B cell (primary cell): Measurements from ENCODE around the gene FKBP2. TPM values are rescaled to one million over a fixed set of nuclear protein-coding genes. Genes with fewer than 3 reads are reported as not detected.

Experiments used
- ATAC-seq: fragments of 200-7000 bp; cut with Tn5 transposase; one replicate; pipeline ENCODE4 v1.10.0; 2021; ENCODE audit warnings: low read depth, mild to moderate bottlenecking, moderate number of reproducible peaks, moderate library complexity
- CTCF ChIA-PET: fragments of 350-600 bp; sonication (Branson Sonifier 250); formaldehyde crosslinking; loops from one replicate; lab custom pipeline; 2021; ENCODE audit warnings: antibody characterized with exemption, inconsistent platforms; lab: Charles Lee
- POLR2A ChIA-PET: fragments of 350-600 bp; sonication (Branson Sonifier 250); formaldehyde crosslinking; loops from one replicate; lab custom pipeline; 2021; ENCODE audit warnings: antibody characterized with exemption; lab: Charles Lee
- DNase-seq: peaks from one replicate; pipeline ENCODE4 v3.0.0; 2013
- H2AFZ ChIP-seq: 2 replicates; pipeline ENCODE4 v1.6.1; 2012; ENCODE audit warnings: mild to moderate bottlenecking, low read depth, low read length; ENCODE audit not compliant: insufficient read depth, poor library complexity, severe bottlenecking
- H3K27ac ChIP-seq, 2 donors: 1 replicate in 1 of 2; 2 replicates in 1 of 2; pipeline ENCODE4 v1.5.1; 2012 to 2013; ENCODE audit warnings: low read length in 2 of 2, mild to moderate bottlenecking in 2 of 2, moderate library complexity in 1 of 2
- H3K27me3 ChIP-seq, 4 experiments: fragments of 200-600 bp in 1 of 4; sonication (generic) in 1 of 4; replicated peaks in 1 of 4; 1 replicate in 2 of 4; 2 replicates in 2 of 4; pipeline versions ENCODE4 v1.6.1 to v1.7.0; 2013 to 2016; ENCODE audit warnings: low read length in 3 of 4, mild to moderate bottlenecking in 2 of 4, mixed read lengths in 1 of 4, moderate library complexity in 1 of 4; ENCODE audit not compliant: insufficient read depth in 4 of 4, control insufficient read depth in 3 of 4; ENCODE audit errors: control extremely low read depth in 1 of 4
- H3K36me3 ChIP-seq, 2 experiments: replicated peaks in 1 of 2; 1 replicate in 1 of 2; 2 replicates in 1 of 2; pipeline versions ENCODE4 v1.6.1 to v1.7.1; 2013; ENCODE audit warnings: low read length in 1 of 2; ENCODE audit not compliant: insufficient read depth in 2 of 2, control insufficient read depth in 1 of 2; ENCODE audit errors: control extremely low read depth in 1 of 2, extremely low read depth in 1 of 2
- H3K4me1 ChIP-seq, 2 donors: fragments of 200-600 bp in 1 of 2; sonication (generic) in 1 of 2; 1 replicate in 1 of 2; 2 replicates in 1 of 2; pipeline versions ENCODE4 v1.5.1 to v1.6.1; 2013 to 2017; ENCODE audit warnings: low read length in 2 of 2; ENCODE audit not compliant: control insufficient read depth in 2 of 2, insufficient read depth in 2 of 2
- H3K4me2 ChIP-seq: replicated peaks from 2 replicates; pipeline ENCODE3; 2012; ENCODE audit warnings: mild to moderate bottlenecking, low read depth, low read length; ENCODE audit not compliant: poor library complexity, severe bottlenecking
- H3K4me3 ChIP-seq, 5 experiments: fragments of 200-600 bp in 1 of 5; sonication (generic) in 1 of 5; 1 replicate in 3 of 5; 2 replicates in 2 of 5; pipeline versions ENCODE4 v1.5.1 to v1.7.0; 2011 to 2016; ENCODE audit warnings: low read length in 4 of 5, mild to moderate bottlenecking in 4 of 5, low read depth in 2 of 5, control low read depth in 1 of 5, moderate library complexity in 1 of 5; ENCODE audit not compliant: insufficient read depth in 1 of 5; ENCODE audit errors: control extremely low read depth in 1 of 5, extremely low read depth in 1 of 5
- H3K79me2 ChIP-seq: fragments of 200-600 bp; sonication (generic); one replicate; pipeline ENCODE4 v1.6.0; 2016; ENCODE audit warnings: low read length; ENCODE audit not compliant: control insufficient read depth, insufficient read depth
- H3K9ac ChIP-seq: fragments of 200-600 bp; sonication (generic); 2 replicates; pipeline ENCODE4 v1.6.1; 2017; ENCODE audit warnings: mild to moderate bottlenecking, low read length, moderate library complexity
- H3K9me3 ChIP-seq, 3 donors: one replicate each; pipeline versions ENCODE4 v1.6.1 to v1.7.1; 2013; ENCODE audit warnings: low read length in 2 of 3; ENCODE audit not compliant: control insufficient read depth in 2 of 3, insufficient read depth in 1 of 3; ENCODE audit errors: control extremely low read depth in 1 of 3
- H4K20me1 ChIP-seq: 2 replicates; pipeline ENCODE4 v1.6.0; 2012; ENCODE audit warnings: mild to moderate bottlenecking, low read length; ENCODE audit not compliant: insufficient read depth, control insufficient read depth, poor library complexity, severe bottlenecking
- H3K27ac Mint-ChIP-seq: one replicate; pipeline ENCODE4 v1.8.0; 2021; ENCODE audit warnings: mixed read lengths
- H3K27me3 Mint-ChIP-seq: one replicate; pipeline ENCODE4 v1.8.0; 2021; ENCODE audit warnings: mixed read lengths
- H3K4me1 Mint-ChIP-seq: one replicate; pipeline ENCODE4 v1.8.0; 2021; ENCODE audit warnings: mixed read lengths
- H3K4me3 Mint-ChIP-seq: one replicate; pipeline ENCODE4 v1.8.0; 2021; ENCODE audit warnings: mixed read lengths
- H3K9me3 Mint-ChIP-seq: one replicate; pipeline ENCODE4 v1.8.0; 2022; ENCODE audit warnings: mixed read lengths; ENCODE audit not compliant: insufficient read depth
- EZH2 ChIP-seq: IDR thresholded peaks from 2 replicates; pipeline ENCODE4 v1.6.1; 2012; ENCODE audit warnings: borderline replicate concordance, low read depth, mild to moderate bottlenecking, moderate library complexity, low read length; ENCODE audit not compliant: insufficient read depth, poor library complexity, severe bottlenecking
- WGBS: methylation state at CpG from one replicate; pipeline ENCODE4 v1.1.5; 2013; ENCODE audit warnings: missing lambda C conversion rate; ENCODE audit not compliant: insufficient coverage; 5-methylcytosine and 5-hydroxymethylcytosine counted together
- intact Hi-C: fragments of 100-400 bp; cut with micrococcal nuclease; formaldehyde crosslinking; loops from one replicate; pipeline ENCODE4 v1.10.0; 2022
- polyA plus RNA-seq: library from polyadenylated mRNA; depleted of rRNA; stranded (reverse); fragments of >200 nt; gene quantifications from 2 replicates; pipeline ENCODE4 v1.2.3, GENCODE V29; 2012
- total RNA-seq, 2 donors: library from RNA; stranded (reverse); fragments of 120-200 nt in 1 of 2; gene quantifications; 1 replicate in 1 of 2; 2 replicates in 1 of 2; pipeline versions ENCODE4 v1.2.3 to v1.2.4, GENCODE V29; 2013 to 2022
- TF ChIP-seq, protein P1 (sequence below): fragments of 200-600 bp; IDR thresholded peaks from one replicate; pipeline ENCODE4 v1.8.0; 2022; ENCODE audit warnings: antibody characterized with exemption, mild to moderate bottlenecking

The FKBP2 gene
- total and polyA plus RNA-seq, 2 donors (not counting 1 experiment from before 2014, with no cell fraction given): 23.7 to 38.2 TPM

- Histone ChIP-seq H3K36me3 (peaks cover 0 to 30% of the 10 kb centered on the region in 2 experiments), H3K79me2 (peaks cover 25% of the 10 kb centered on the region), H3K4me1 (peaks cover 35 to 69% of the 10 kb centered on the region in 2 donors), H3K4me3 (no peak overlapping the region), H3K27me3 (no peaks in the 10 kb centered on the region), H3K9ac (no peak overlapping the region), H3K4me2 (peak overlapping the region; percentile 38), H4K20me1 (peaks cover 26% of the 10 kb centered on the region), H2AFZ (no peak overlapping the region), H3K9me3 (no peaks in the 10 kb centered on the region), H3K27ac (peak overlapping the region; percentile 53 to 98)
- peak overlapping the region; percentile 90 for H3K27ac Mint-ChIP-seq
- peaks cover 56% of the 10 kb centered on the region for H3K4me1 Mint-ChIP-seq
- ATAC-seq (no peak), DNase-seq (peak; percentile 61)
- intact Hi-C loops: no loop called here
- ChIA-PET CTCF (interaction anchor here (1.1 kb wide), 1 partner anchor 30 kb away, joined by 3 read pairs; no protein-coding TSS in a partner anchor), POLR2A (interaction anchor here (1.0 to 1.6 kb wide), 3 partner anchors 12 to 54 kb away, joined by 3 to 4 read pairs (median 3); partner anchors contain the start of genes NUDT22 and TRPT1)
- H3K9me3 Mint-ChIP-seq: no peaks in the 10 kb centered on the region
- 74% methylated on average over 9 of the region's 9 CpGs for WGBS
- H3K27me3 Mint-ChIP-seq: no peaks in the 10 kb centered on the region
- TF ChIP-seq, protein P1, sequence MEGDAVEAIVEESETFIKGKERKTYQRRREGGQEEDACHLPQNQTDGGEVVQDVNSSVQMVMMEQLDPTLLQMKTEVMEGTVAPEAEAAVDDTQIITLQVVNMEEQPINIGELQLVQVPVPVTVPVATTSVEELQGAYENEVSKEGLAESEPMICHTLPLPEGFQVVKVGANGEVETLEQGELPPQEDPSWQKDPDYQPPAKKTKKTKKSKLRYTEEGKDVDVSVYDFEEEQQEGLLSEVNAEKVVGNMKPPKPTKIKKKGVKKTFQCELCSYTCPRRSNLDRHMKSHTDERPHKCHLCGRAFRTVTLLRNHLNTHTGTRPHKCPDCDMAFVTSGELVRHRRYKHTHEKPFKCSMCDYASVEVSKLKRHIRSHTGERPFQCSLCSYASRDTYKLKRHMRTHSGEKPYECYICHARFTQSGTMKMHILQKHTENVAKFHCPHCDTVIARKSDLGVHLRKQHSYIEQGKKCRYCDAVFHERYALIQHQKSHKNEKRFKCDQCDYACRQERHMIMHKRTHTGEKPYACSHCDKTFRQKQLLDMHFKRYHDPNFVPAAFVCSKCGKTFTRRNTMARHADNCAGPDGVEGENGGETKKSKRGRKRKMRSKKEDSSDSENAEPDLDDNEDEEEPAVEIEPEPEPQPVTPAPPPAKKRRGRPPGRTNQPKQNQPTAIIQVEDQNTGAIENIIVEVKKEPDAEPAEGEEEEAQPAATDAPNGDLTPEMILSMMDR: no peak
- TF ChIP-seq EZH2: no peak
- H3K4me3 Mint-ChIP-seq: peak overlapping the region; percentile 53
Measured at GRCh38 chr11:64238076-64238475, 2.8 kb upstream of the FKBP2 start.

DNA sequence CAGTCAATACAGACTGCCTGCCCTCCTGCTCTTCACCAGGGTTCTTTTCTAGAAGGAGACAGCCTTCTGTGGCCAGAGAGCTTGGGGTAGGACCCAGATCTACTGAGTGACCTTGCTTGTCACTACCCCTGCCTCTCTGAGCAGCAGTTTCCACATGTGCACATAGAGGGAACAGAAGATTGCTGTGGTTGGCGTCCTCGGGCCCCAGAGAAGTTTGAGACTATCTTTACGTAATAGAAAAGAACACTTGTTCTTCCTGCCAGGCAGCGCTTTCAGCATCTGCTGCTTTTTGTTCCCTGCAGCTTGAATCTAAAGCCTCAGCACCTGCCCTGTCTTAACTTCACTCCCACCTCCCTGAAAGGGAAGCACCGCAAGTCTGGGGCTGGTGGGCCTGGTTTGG, 1.9 kb upstream of the FKBP2 start:
- Histone ChIP-seq H3K27ac (peak overlapping the region in 1 of 2 donors; percentile 98), H3K9me3 (no peaks in the 10 kb centered on the region), H3K36me3 (peaks cover 0 to 36% of the 10 kb centered on the region in 2 experiments), H4K20me1 (peaks cover 21% of the 10 kb centered on the region), H3K27me3 (no peaks in the 10 kb centered on the region), H3K79me2 (peaks cover 25% of the 10 kb centered on the region), H3K4me2 (no peak overlapping the region), H3K4me1 (peaks cover 28 to 62% of the 10 kb centered on the region in 2 donors), H3K9ac (no peak overlapping the region), H2AFZ (no peak overlapping the region), H3K4me3 (no peak overlapping the region)
- no peaks in the 10 kb centered on the region for H3K9me3 Mint-ChIP-seq
- 92% methylated on average over 4 of the region's 5 CpGs for WGBS
- ATAC-seq: no peak
- CTCF ChIA-PET: no interaction called here
- H3K4me3 Mint-ChIP-seq: peak overlapping the region; percentile 41
- peak overlapping the region; percentile 90 for H3K27ac Mint-ChIP-seq
- peaks cover 64% of the 10 kb centered on the region for H3K4me1 Mint-ChIP-seq
- no peak for DNase-seq
- intact Hi-C loops: no loop called here
- no peaks in the 10 kb centered on the region for H3K27me3 Mint-ChIP-seq
- no peak for TF ChIP-seq EZH2
- TF ChIP-seq, protein P1: no peak
- POLR2A ChIA-PET: interaction anchor here (0.9 to 1.3 kb wide), 2 partner anchors 13 to 264 kb away, joined by 3 to 4 read pairs; partner anchors contain the start of genes COX8A, NUDT22 and TRPT1
